Amniotic stem cell (primary cell): Measurements from ENCODE around the gene PDHB.
"Not testable (repeated sequence)": the region's sequence is repeated elsewhere in the genome, so short reads cannot be mapped to it uniquely, and the experiment has no call there.

Source experiments
- DNase-seq: peaks from one replicate; lab custom pipeline; 2025; lab: John Stamatoyannopoulos, UW

PDHB gene

DNA sequence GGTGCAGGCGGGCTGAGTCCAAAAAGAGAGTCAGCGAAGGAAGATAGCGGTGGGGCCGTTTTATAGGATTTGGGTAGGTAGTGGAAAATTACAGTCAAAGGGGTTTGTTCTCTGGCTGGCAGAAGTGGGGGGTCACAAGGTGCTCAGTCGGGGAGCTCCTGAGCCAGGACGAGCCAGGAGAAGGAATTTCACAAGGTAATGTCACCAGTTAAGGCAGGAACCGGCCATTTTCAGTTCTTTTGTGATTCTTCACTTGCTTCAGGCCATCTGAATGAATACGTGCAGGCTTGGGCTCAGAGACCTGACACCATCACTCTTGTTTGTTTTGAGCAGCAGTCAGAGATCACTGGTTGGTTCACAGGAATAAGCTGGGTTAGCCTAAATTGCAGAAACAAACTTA is 3.6 kb upstream of the PDHB start:
- DNase-seq: not testable (repeated sequence)

- peak; percentile 11 for DNase-seq
Measured at GRCh38 chr3:58434990-58435389, 1.4 kb upstream of the PDHB start.

- no peak for DNase-seq
Measured at GRCh38 chr3:58434511-58434910, 879 bp upstream of the PDHB start.

DNA sequence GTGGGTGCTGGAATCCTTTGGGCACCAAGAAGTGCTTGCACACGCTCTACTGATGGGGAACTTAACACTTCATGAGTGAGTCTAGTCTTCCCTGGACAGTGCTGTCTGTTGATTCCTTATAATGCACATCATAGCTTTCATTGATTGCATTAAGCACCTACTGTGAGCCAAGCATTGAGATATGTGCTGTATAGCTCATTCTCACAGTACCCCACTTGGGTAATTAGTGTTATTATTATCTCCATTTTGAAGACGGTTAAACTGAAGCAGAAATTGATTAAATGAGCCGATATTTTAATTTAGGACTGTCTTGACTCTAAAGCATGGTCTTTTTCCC is 504 bp upstream of the PDHB start:
- no peak for DNase-seq

GRCh38 chr3:58432905-58433304 is 727 bp downstream of the PDHB start:
- no peak for DNase-seq

DNA sequence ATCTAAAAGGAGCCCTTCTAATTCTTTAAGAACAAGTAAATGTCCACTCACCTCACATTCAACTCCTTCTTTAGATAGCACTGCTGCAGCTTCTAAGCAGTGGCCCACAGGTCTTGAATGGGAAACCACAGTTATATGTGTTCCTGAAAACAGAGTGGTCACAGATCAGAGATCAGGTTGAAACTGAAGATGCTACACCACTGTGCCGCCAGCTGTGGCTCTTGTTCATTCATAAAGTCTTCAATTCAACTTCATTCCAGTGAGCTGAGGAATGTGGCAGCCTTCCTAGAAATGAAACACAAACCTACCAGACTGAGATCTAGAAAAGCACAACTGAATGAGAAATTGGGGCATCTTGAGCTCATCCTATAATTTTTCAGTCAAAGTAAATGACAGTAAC is 4.0 kb downstream of the PDHB start:
- DNase-seq: no peak

GRCh38 chr3:58427661-58428361 is 5.8 kb downstream of the PDHB start:
- no peak for DNase-seq

DNA sequence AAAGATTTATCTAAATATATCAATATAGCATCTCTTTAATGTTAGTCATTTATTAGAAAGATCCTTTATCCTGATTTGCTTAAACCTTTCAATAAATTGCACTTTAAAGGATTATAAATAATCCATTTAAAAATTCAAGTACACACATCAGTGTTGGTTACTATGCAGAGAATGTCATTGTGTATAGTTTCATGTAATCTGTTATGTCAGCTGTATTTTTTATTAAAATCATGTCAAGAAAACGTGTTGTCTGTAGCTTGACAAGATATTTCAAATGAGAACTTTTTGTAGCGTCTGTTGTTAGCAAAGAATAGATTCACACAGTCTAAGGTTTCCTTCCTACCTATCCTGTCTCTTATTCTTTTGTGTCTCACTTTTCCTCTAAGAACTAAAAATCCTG is 7.8 kb downstream of the PDHB start:
- no peak for DNase-seq

DNA sequence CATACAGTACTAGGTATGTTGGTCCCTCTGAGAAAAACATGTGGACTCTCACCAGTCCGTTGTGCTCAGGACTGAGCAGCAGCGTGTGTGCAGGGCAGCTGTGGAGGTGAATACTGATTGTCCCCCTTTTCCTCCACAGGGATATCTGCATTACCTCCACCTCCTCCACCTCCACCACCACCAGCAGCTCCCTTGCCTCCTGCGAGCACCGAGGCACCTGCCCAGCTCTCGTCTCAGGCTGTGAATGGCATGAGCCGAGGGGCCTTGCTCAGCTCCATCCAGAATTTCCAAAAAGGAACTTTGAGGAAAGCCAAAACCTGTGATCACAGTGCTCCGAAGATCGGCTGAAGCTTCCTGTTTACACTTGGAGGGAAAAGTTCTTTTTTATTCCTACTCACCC is 9.0 kb downstream of the PDHB start:
- DNase-seq: no peak

GRCh38 chr3:58422756-58423325 is 10.8 kb downstream of the PDHB start:
- DNase-seq: no peak

DNA sequence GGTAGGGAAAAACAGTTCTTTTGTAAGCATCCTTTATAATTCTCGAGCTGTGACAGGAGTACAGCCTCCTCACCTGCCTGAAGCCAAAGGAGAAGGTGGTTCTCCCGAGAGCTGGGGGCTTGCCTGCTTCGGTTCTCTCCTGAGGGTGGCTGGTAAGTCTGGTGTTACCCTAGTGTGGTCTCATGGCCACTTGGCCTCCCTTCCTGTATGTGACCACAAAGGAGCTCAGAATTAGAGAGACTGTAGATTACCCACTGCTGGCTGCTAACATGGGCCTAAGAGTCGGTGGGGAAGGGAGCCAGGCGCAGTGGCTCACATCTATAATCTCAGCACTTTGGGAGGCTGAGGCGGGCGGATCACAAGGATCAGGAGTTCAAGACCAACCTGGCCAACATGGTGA is 12.6 kb downstream of the PDHB start:
- no peak for DNase-seq

DNA sequence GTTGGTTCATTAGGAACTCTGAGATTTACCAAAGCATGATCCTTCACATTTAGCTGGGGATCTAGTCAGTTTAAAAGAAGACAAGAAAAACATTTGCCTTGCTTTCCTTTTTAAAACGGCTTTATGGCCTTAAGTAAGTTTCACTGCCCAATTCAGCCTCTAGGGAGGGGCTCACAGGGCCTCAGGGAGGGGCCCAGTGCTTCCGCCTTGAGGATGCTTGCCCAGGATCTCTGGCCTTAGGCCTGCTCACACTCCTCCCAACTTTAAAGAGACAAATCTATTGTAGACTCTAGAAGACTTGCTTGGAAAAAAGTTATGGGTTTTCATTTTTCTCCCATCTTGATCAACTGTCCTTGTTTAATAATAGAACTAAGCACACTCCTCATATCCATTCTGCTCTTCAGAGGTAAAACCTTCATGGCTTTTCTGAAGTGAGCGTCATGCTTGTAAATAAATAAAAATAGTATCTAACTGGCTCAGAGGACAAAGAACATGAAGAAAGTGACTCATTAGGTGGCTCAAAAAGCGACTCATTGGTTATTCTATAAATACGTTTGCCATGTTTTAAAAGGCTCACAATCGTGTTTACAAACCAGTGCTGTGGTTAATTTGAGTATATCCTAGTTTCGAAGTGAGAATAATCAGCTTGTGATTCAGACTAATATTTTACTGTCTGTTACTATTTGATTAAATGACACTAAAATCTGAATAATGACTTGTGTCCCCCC is 13.7 kb downstream of the PDHB start:
- DNase-seq: no peak

DNA sequence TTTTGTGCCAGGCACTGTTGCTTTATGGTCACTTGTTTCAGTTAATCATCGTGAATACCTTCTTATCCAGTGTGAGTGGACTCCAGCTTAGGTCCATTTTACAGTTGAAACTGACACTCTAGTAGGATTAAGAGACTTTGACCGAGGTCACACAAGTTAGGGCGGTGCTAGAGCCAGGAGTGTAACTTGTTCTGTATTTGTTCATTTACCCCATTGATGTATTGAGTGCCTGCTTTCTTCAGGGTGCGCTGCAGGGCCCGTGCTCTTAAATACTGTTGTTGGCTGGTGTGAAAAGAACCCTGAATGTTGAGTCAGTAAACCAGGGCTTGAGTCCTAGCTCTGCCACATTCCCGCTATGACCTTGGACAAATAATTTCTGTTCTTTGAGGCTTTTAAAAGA is 15.4 kb downstream of the PDHB start:
- DNase-seq: no peak

DNA sequence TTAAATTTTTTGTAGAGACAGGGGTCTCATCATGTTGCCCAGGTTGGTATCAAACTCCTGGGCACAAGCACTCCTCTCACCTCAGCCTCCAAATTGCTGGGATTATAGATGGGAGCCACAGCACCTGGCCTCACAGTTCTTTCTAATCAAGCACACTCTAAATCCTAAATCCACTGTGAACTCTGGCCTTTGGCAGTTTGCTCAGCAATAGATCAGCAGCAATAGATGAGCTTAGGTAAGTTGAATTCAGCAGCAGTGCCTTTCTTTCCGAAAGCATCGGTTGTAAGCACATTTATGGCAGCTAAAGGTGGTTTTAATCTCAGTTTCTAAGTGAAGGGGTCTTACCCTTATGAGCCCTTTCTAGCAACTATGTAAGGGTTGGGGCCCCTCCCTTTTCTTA is 16.6 kb downstream of the PDHB start:
- no peak for DNase-seq

GRCh38 chr3:58416191-58416590 is 17.4 kb downstream of the PDHB start:
- DNase-seq: no peak

- DNase-seq: peak; percentile 22
Measured at GRCh38 chr3:58414538-58415197, 19.0 kb downstream of the PDHB start.

DNA sequence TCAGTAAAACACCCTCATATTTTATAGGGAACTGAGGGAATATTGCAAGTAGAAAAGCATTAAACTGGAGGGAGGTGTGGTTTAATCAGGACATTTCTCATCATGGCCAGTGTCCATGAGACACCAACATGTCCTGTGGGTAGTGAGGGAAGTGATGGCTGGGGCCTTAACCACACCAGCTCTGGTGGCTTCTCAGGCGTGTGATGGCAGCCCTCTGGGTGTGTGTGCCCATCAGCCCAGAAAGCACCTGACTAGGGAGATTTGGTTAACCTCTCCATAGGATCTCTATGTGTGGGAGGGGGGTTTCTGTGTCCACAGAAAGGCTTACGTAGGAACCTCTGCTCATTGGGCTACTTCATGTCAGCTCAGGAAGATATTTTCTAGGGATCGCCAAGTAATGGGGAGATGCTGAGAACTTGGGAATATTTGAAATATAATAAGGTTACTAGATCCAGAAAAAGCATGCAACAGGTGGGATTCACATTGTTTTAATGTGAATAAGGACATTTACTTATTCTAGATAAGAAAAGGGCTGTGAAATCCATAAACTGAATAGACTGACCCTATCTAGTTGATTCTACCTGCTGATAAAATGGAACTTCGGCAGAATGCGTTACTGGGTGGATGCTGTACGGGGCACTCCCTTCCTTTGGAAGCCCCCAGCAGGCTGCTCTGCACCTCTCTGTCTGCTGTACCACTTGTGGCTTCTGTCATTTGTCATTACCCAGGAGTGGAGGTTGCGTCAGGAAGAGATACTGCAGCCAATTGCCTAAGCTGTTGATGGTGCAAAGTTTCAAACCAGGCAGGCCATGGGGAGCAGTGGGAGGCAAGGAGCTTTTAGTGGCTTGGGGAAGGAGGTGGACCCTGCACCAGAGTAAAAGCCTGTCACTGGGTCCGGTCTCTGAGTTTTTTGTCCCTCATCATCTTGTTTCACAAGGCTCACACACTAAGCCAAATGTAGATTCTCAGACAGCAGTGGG is 21.5 kb downstream of the PDHB start:
- DNase-seq: no peak

DNA sequence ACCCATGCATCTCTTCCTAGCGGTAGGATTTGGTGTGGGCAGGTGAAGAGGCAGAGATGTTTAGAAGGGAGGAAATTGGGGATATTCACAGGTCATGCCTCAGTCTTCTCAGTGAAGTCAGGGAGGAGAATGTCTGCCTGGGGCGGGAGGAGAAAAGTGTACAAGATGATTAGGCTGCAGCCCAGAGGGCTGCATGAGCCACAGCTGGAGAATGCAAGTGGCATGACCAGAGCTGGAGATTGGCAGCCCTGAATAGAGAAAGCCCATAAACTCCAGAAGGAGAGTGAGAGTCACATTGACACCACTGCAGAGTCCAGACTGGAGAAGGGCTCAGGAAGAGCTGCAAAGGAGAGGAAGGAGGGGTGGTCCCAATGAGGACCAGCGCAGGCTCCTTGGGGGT is 22.6 kb downstream of the PDHB start:
- no peak for DNase-seq

DNA sequence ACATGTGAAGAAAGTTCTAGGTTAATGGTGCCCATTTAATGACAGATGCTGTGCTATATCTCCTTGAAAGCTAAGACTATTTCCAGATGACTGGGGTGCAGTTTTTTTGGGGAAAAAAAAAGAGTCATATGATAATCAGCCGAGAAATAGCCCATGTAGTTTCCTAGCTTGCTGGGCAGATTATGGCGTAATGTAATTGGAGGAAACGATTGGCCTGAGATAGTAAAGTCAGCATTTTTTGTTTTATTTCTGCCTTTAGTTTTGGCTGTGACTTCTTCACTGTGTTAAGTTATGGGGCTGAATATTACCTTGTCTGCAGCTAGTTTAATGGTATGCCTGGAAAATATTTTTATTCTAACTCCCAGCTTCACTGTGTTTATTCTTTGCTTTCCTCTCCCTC is 24.0 kb downstream of the PDHB start:
- DNase-seq: no peak

GRCh38 chr3:58408906-58409305 is 24.7 kb downstream of the PDHB start:
- DNase-seq: no peak

GRCh38 chr3:58404396-58404795 is 29.2 kb downstream of the PDHB start:
- no peak for DNase-seq
